HG03354 (cell line): ENCODE data around the gene ARHGEF37.

Source experiments
- ATAC-seq: cut with Tn5 transposase; IDR thresholded peaks from one replicate; pipeline ENCODE4 v1.9.1; 2021; ENCODE audit warnings: mild to moderate bottlenecking; ENCODE audit not compliant: unreplicated experiment, poor library complexity, severe bottlenecking

The ARHGEF37 gene

DNA sequence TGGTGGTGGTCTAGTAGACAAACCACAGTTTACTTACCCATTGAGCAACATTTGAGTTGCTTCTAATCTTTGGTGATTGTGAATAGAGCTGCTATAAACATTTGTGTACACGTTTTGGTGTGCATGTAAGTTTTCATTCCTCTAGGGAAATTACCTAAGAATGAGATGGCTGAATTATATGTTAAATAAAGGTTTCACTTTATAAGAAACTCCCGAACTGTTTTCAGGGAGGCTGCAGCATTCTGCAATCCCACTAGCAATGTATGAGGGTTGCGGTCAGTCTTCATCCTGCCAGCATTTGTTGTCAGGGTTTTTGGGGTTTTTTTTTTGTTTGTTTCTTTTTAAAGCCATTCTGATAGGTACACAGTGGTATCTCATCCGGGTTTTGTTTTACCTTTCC lies 103.1 kb downstream of the ARHGEF37 start:
- ATAC-seq = no peak
